Pancreas (tissue), 10 donors: ENCODE results near the gene SUGP1. TPM values are rescaled to one million over a fixed set of nuclear protein-coding genes. Genes with fewer than 3 reads are reported as not detected.
"Not testable (repeated sequence)": the region's sequence is repeated elsewhere in the genome, so short reads cannot be mapped to it uniquely, and the experiment has no call there.

Experiments used
- ATAC-seq, 4 donors: fragments of 200-7000 bp; cut with Tn5 transposase; one replicate each; pipeline versions ENCODE4 v1.8.0 to v1.9.1; 2020; ENCODE audit warnings: mild to moderate bottlenecking in 4 of 4, moderate library complexity in 4 of 4
- DNase-seq, 6 donors: peaks; one replicate each; pipeline ENCODE4 v3.0.0-alpha.2; 2020
- FAIRE-seq: peaks from 2 replicates; lab custom pipeline; 2012; peaks lifted over from hg19 to GRCh38; lab: Jason Lieb, UNC
- H3K27ac ChIP-seq, 4 donors: fragments of 200-600 bp; sonication (generic); 1 replicate in 3 of 4; 2 replicates in 1 of 4; pipeline versions ENCODE4 v1.5.0 to v1.8.0; 2020
- H3K27me3 ChIP-seq, 4 donors: fragments of 200-600 bp; one replicate each; pipeline ENCODE4 v1.8.0; 2021
- H3K36me3 ChIP-seq, 3 donors: fragments of 200-600 bp; sonication (generic) in 1 of 3; one replicate each; pipeline versions ENCODE4 v1.5.0 to v1.8.0; 2020 to 2021
- H3K4me1 ChIP-seq, 3 donors: fragments of 200-600 bp; one replicate each; pipeline ENCODE4 v1.8.0; 2021
- H3K4me3 ChIP-seq, 4 donors: fragments of 200-600 bp; sonication (generic) in 2 of 4; one replicate each; pipeline versions ENCODE4 v1.5.0 to v1.8.0; 2020 to 2021
- H3K9me3 ChIP-seq, 4 donors: fragments of 200-600 bp; one replicate each; pipeline ENCODE4 v1.8.0; 2021
- WGBS, 2 donors: extraction: QIAGEN DNeasy Blood & Tissue Kit; methylation state at CpG; one replicate each; pipeline ENCODE4 v1.1.7; 2013; 5-methylcytosine and 5-hydroxymethylcytosine counted together
- intact Hi-C, 3 donors: fragments of 100-400 bp; cut with DNase I; formaldehyde crosslinking; loops; one replicate each; pipeline versions ENCODE4 v1.11.1 to v1.14.2; 2022
- polyA plus RNA-seq, 2 donors: library from polyadenylated mRNA; stranded (reverse); fragments of 200-250 nt; gene quantifications; one replicate each; pipeline ENCODE4 v1.2.3, GENCODE V29; 2013
- total RNA-seq, 6 donors: library from RNA; stranded (reverse); fragmentation: NEBNext Ultra II Directional in 4 of 6; extraction: Animal tissue kit (Norgen Biotek cat#: 25700) in 4 of 6; gene quantifications; one replicate each; pipeline versions ENCODE4 v1.2.1 to v1.2.4, GENCODE V29; 2021 to 2023
- TF ChIP-seq, protein P1 (sequence below), 4 donors: fragments of 200-600 bp; sonication (generic) in 3 of 4; IDR thresholded peaks; one replicate each; pipeline versions ENCODE4 v1.5.0 to v1.8.0; 2021; ENCODE audit warnings: antibody characterized with exemption in 4 of 4
- donor health status: healthy with polysubstance abuse.
- donor health status: DM: no; HTN: no; CAD: no; lungs with moderate emphysema.
- donor health status: DM: no; HTN: no; CAD: no.
- donor health status: control.
- donor health status: control.
- donor health status: Bipolar disorder and iron deficiency.
- donor health status: DM: yes; HTN: yes; CAD: no.
- donor health status: DM: no; HTN: no; CAD: no.
- donor health status: DM: no; HTN: no; CAD: no.
- donor health status: DM: yes; HTN: yes; CAD: no.

The SUGP1 gene
- total and polyA plus RNA-seq, 8 donors: 14.6 to 50.3 (median 21.4) TPM

DNA sequence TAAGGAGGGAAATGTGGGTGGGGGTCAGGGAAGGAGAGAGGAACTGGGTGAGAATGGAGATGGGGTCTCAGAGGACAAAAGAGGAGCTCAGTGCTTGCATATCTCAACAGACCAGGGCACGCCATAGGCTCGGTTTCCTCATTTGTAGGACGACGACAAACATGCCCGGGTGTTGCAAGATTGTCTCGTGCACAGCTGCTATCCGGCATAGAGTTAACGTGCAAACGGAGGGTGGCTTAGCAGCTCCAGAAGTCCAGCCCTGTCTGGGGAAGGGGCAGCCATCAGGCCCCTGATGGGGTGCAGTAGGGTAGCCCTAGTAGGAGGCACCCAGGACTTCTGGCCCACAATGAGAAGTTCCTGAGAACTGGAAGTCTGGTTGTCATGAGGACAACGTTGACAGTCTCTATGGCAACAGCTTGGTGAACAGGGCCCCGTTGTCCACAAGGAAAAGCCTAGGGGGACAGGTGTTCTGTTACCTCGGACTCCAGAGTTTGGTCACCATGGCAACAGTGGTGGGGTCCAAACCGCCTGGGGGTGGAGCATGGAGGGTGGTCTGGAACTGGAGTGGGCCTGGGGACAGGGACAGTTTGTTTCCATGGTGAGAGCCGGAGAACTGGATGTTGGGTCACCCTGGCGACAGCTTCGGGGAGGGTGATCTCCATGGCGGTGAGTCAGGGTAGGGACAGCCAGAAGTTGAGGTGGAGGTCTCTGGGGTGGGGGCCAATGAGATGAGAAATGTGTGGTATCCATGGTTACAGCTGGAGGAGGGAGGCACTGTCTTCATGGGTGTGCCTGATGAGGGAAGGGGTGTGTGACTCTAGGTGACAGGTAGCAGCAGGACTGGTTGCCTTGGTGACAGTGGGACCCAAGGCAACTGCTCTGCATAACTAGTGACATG lies 64.0 kb downstream of the SUGP1 start:
- H3K27ac ChIP-seq: no peak overlapping the region
- intact Hi-C loops: no loop called here
- H3K27me3 ChIP-seq: no peaks in the 10 kb centered on the region
- H3K4me1 ChIP-seq: no peaks in the 10 kb centered on the region
- peak in 2 of 4 donors; percentile 12 to 32 for ATAC-seq
- no peaks in the 10 kb centered on the region for H3K9me3 ChIP-seq
- DNase-seq: no peak
- no peak overlapping the region for H3K4me3 ChIP-seq
- TF ChIP-seq, protein P1, sequence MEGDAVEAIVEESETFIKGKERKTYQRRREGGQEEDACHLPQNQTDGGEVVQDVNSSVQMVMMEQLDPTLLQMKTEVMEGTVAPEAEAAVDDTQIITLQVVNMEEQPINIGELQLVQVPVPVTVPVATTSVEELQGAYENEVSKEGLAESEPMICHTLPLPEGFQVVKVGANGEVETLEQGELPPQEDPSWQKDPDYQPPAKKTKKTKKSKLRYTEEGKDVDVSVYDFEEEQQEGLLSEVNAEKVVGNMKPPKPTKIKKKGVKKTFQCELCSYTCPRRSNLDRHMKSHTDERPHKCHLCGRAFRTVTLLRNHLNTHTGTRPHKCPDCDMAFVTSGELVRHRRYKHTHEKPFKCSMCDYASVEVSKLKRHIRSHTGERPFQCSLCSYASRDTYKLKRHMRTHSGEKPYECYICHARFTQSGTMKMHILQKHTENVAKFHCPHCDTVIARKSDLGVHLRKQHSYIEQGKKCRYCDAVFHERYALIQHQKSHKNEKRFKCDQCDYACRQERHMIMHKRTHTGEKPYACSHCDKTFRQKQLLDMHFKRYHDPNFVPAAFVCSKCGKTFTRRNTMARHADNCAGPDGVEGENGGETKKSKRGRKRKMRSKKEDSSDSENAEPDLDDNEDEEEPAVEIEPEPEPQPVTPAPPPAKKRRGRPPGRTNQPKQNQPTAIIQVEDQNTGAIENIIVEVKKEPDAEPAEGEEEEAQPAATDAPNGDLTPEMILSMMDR (IDR thresholded peaks at IDR 0.05): no peak
- H3K36me3 ChIP-seq: no peaks in the 10 kb centered on the region
- FAIRE-seq: no peak
- WGBS, 2 donors: 49 to 56% methylated on average over 17 of the region's 17 CpGs

DNA sequence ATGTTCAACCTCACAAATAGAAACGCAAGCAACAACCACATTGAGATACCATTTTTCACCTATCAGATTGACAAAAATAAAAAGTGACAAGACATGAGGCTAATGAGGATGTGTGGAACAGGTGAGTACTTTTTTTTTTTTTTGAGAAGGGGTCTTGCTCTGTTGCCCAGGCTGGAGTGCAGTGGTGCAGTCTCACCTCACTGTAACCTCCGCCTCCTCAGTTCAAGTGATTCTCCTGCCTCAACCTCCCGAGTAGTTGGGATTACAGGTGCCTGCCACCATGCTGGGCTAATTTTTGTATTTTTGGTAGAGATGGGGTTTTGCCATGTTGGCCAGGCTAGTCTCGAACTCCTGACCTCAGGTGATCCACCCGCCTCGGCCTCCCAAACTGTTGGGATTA lies 66.9 kb downstream of the SUGP1 start:
- ATAC-seq, H3K9me3 ChIP-seq, H3K36me3 ChIP-seq, H3K27ac ChIP-seq, H3K4me3 ChIP-seq, DNase-seq, H3K4me1 ChIP-seq, intact Hi-C loops, H3K27me3 ChIP-seq, FAIRE-seq: not testable (repeated sequence)
- 75 to 89% methylated on average over 6 of the region's 6 CpGs for WGBS, 2 donors

DNA sequence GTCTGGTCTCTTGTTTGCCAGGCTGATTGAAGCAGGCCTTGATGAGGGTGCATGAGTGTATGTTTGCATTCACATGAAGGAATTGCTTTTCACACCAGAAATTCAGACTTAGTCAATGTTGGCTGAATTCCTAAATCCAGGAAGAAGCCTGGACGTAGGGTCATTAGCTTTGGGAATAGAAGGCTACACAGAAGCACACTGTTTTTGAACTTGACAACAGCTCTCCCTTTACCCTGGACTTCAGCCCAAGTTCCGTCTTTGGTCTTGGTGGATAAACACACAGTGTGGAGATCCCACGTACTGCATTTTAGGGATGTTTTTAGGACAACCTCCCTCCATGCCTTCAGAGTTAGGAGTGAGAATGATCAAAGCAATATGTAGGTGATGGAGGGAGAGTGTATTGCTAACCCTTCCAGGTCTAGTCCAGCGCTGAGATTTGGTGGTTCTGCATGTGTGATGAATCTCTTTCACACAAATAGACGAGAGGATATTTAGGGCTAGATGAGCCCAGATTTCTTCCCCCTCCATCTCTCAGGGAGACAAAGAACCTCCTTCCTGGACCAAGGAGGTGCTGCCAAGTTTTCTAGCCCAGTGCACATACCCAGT lies 70.0 kb downstream of the SUGP1 start:
- H3K36me3 ChIP-seq: no peaks in the 10 kb centered on the region
- H3K9me3 ChIP-seq: no peaks in the 10 kb centered on the region
- intact Hi-C loops: no loop called here
- TF ChIP-seq, protein P1 (IDR thresholded peaks at IDR 0.05): no peak
- H3K27ac ChIP-seq: no peak overlapping the region
- ATAC-seq (no peak), FAIRE-seq (no peak), DNase-seq (no peak)
- H3K27me3 ChIP-seq: no peaks in the 10 kb centered on the region
- H3K4me3 ChIP-seq: no peak overlapping the region
- WGBS, 2 donors: 32 to 47% methylated on average over 5 of the region's 5 CpGs
- no peaks in the 10 kb centered on the region for H3K4me1 ChIP-seq

DNA sequence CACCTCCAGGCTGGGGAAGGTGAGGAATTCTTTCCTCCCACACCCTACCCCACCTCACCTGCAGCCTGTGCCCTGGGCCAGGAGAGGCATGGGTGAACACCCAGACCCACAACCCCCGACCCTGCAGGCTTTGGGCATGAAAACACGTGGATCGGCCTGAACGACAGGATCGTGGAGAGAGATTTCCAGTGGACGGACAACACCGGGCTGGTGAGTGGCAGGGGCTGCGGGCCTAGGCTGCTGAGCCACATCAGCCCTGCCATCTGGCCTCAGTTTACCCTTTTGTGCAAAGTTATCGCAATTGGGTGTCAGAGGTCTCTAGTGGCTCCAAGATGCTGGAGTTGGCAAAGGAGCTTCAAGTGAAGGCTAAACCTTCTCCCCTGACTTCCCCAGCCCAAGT lies 79.8 kb downstream of the SUGP1 start:
- DNase-seq: no peak
- no peak for FAIRE-seq
- TF ChIP-seq, protein P1 (IDR thresholded peaks at IDR 0.05): no peak
- Histone ChIP-seq H3K4me3 (no peak overlapping the region), H3K36me3 (no peaks in the 10 kb centered on the region), H3K4me1 (no peaks in the 10 kb centered on the region), H3K27me3 (no peaks in the 10 kb centered on the region), H3K9me3 (no peaks in the 10 kb centered on the region), H3K27ac (no peak overlapping the region)
- ATAC-seq: no peak
- 56 to 76% methylated on average over 9 of the region's 9 CpGs for WGBS, 2 donors
- intact Hi-C loops: no loop called here

DNA sequence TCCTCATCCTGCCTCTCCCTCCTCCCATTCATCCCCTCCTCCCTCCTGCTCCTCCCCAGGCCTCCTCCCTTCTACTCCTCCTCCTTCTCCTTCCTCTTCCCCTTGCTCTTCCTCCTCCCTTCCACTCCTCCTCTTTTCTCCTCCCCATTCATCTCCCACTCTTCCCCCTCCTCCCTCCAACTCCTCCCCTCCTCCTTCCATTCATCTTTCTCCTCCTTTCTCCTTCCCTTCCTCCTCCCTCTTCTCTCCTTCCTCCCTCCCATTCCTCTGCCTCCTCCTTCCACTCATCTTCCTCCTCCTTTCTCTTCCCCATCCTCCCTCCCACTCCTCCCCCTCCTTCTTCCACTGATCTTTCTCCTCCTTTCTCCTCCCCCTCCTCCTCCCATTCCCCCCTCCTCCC lies 80.6 kb downstream of the SUGP1 start:
- H3K4me1 ChIP-seq: no peaks in the 10 kb centered on the region
- DNase-seq (no peak), FAIRE-seq (no peak), ATAC-seq (no peak)
- no peaks in the 10 kb centered on the region for H3K36me3 ChIP-seq
- H3K9me3 ChIP-seq: no peaks in the 10 kb centered on the region
- H3K27ac ChIP-seq: no peak overlapping the region
- H3K4me3 ChIP-seq: no peak overlapping the region
- TF ChIP-seq, protein P1 (IDR thresholded peaks at IDR 0.05): no peak
- intact Hi-C loops: no loop called here
- H3K27me3 ChIP-seq: no peaks in the 10 kb centered on the region
